GM18519 (cell line): ENCODE data around the gene SLC2A14.

Source experiments
- ATAC-seq: cut with Tn5 transposase; IDR thresholded peaks from one replicate; pipeline ENCODE4 v1.9.1; 2021; ENCODE audit warnings: mild to moderate bottlenecking, moderate library complexity; ENCODE audit not compliant: unreplicated experiment, low FRiP score

SLC2A14 gene

GRCh38 chr12:7782055-7782454, 90.7 kb downstream of the SLC2A14 start:
- ATAC-seq, result no peak

- ATAC-seq, result no peak
Measured at GRCh38 chr12:7781274-7781673, 91.4 kb downstream of the SLC2A14 start.

- no peak for ATAC-seq
Measured at GRCh38 chr12:7769999-7770398, 102.7 kb downstream of the SLC2A14 start.
